Measurements from ENCODE around the gene MAN1B1. TPM values are rescaled to one million over a fixed set of nuclear protein-coding genes. Genes with fewer than 3 reads are reported as not detected.

MAN1B1 gene
- total and polyA plus RNA-seq, 2 of the 4 experiments (the other 2 are of a cell fraction) = 28.7 to 55.1 TPM

GRCh38 chr9:137057545-137057944 is 29.2 kb upstream of the MAN1B1 start:
- H3K4ac ChIP-seq (ENCODE audit: low read depth, low read length) = no peak overlapping the region
- H3K4me1 ChIP-seq (ENCODE audit: control insufficient read depth, insufficient read depth, low read length) = peaks cover 3% of the 10 kb centered on the region; the same call in 1 of the 2 replicates
- H3K27me3 ChIP-seq (ENCODE audit: control insufficient read depth, insufficient read depth, low read length) = peaks cover 39% of the 10 kb centered on the region
- H2AFZ ChIP-seq (replicated peaks; ENCODE audit: low read length, poor library complexity) = no peak overlapping the region
- intact Hi-C loops (cut with micrococcal nuclease) (no loop called here), dilution Hi-C loops (cut with HindIII; ENCODE audit: low sequenced_read_pairs, unreplicated experiment) (no loop called here), in situ Hi-C loops (cut with MboI; ENCODE audit: low sequenced_read_pairs) (no loop called here)
- H3K9ac ChIP-seq (ENCODE audit: low read depth, low read length) = no peak overlapping the region
- no TSS peak for BruUV-seq (replicated peaks)
- ATAC-seq (ENCODE audit: low read depth) = no peak
- no peak overlapping the region for H2BK20ac ChIP-seq (ENCODE audit: low read depth, low read length)
- 10% methylated on average over 2 of the region's 16 CpGs; no CpG with 5 or more reads in 1 of the 2 experiments for WGBS, 2 experiments (ENCODE audit: extremely low coverage in 2 of 2, insufficient read length in 1 of 2)
- ChIA-PET POLR2A (ENCODE audit: unreplicated experiment) (no interaction called here), CTCF (interaction anchor here (1.2 kb wide), 1 partner anchor 11 kb away, joined by 4 read pairs; the partner anchor contains the start of gene NPDC1)
- H3K27ac ChIP-seq (ENCODE audit: insufficient read depth, low read length) = no peak overlapping the region
- no peak overlapping the region for H4K91ac ChIP-seq (ENCODE audit: insufficient read depth, low read depth, low read length)
- H3K9me1 ChIP-seq (ENCODE audit: insufficient read depth, low read length) = no peaks in the 10 kb centered on the region
- no peaks in the 10 kb centered on the region for H3K36me3 ChIP-seq (ENCODE audit: control insufficient read depth, insufficient read depth, low read length)
- no peak overlapping the region for H2AK5ac ChIP-seq (ENCODE audit: low read depth, low read length)
- no peaks in the 10 kb centered on the region for H3K9me3 ChIP-seq (ENCODE audit: control insufficient read depth, insufficient read depth, low read length)
- H4K20me1 ChIP-seq (ENCODE audit: insufficient read depth, low read length) = no peaks in the 10 kb centered on the region
- no peak for DNase-seq
- H3K4me3 ChIP-seq (ENCODE audit: insufficient read depth, low read depth, low read length) = no peak overlapping the region
- H2AK9ac ChIP-seq (replicated peaks; ENCODE audit: low read depth, low read length, poor library complexity) = no peak overlapping the region
- no peak overlapping the region for H3K23ac ChIP-seq (ENCODE audit: low read depth, low read length)
- H3K56ac ChIP-seq (ENCODE audit: extremely low read depth, insufficient read depth, low read length) = no peak overlapping the region
- H3K4me2 ChIP-seq (ENCODE audit: low read depth, low read length) = no peak overlapping the region
- no peak overlapping the region for H4K8ac ChIP-seq (ENCODE audit: low read depth in 2 of 2, low read length in 2 of 2)
- no peak for TF ChIP-seq RCOR1 (IDR thresholded peaks at IDR 0.05; ENCODE audit: insufficient replicate concordance, low read length)
- TF ChIP-seq RAD21 (IDR thresholded peaks at IDR 0.05; ENCODE audit: low read length) = no peak
- TF ChIP-seq MAFK (IDR thresholded peaks at IDR 0.05; ENCODE audit: low read depth, low read length) = no peak
- TF ChIP-seq, protein P1, sequence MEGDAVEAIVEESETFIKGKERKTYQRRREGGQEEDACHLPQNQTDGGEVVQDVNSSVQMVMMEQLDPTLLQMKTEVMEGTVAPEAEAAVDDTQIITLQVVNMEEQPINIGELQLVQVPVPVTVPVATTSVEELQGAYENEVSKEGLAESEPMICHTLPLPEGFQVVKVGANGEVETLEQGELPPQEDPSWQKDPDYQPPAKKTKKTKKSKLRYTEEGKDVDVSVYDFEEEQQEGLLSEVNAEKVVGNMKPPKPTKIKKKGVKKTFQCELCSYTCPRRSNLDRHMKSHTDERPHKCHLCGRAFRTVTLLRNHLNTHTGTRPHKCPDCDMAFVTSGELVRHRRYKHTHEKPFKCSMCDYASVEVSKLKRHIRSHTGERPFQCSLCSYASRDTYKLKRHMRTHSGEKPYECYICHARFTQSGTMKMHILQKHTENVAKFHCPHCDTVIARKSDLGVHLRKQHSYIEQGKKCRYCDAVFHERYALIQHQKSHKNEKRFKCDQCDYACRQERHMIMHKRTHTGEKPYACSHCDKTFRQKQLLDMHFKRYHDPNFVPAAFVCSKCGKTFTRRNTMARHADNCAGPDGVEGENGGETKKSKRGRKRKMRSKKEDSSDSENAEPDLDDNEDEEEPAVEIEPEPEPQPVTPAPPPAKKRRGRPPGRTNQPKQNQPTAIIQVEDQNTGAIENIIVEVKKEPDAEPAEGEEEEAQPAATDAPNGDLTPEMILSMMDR (conservative IDR thresholded peaks at IDR 0.05; ENCODE audit: low read depth, low read length) = no peak
- TF ChIP-seq MXI1 (IDR thresholded peaks at IDR 0.05; ENCODE audit: borderline replicate concordance, low read depth, low read length) = no peak
- TF ChIP-seq, protein P2, sequence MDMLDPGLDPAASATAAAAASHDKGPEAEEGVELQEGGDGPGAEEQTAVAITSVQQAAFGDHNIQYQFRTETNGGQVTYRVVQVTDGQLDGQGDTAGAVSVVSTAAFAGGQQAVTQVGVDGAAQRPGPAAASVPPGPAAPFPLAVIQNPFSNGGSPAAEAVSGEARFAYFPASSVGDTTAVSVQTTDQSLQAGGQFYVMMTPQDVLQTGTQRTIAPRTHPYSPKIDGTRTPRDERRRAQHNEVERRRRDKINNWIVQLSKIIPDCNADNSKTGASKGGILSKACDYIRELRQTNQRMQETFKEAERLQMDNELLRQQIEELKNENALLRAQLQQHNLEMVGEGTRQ (IDR thresholded peaks at IDR 0.05; ENCODE audit: low read depth, low read length) = no peak
- TF ChIP-seq BHLHE40 (IDR thresholded peaks at IDR 0.05; ENCODE audit: low read depth, low read length) = no peak
- H2BK15ac ChIP-seq (ENCODE audit: low read depth, low read length) = no peak overlapping the region
- no peak overlapping the region for H2BK120ac ChIP-seq (ENCODE audit: low read depth, low read length)
- H3K14ac ChIP-seq (replicated peaks; ENCODE audit: low read depth, low read length) = no peak overlapping the region
- H3K18ac ChIP-seq (ENCODE audit: low read depth, low read length) = no peak overlapping the region
- no peak overlapping the region for H4K5ac ChIP-seq (ENCODE audit: low read depth, low read length)
- no peak overlapping the region for H2BK5ac ChIP-seq (ENCODE audit: low read depth, low read length, poor library complexity, severe bottlenecking)
- no peaks in the 10 kb centered on the region for H3K79me1 ChIP-seq (ENCODE audit: low read depth in 1 of 2, low read length in 2 of 2)
